G401 (cell line): Measurements from ENCODE around the gene BCAT1. TPM values are rescaled to one million over a fixed set of nuclear protein-coding genes. Genes with fewer than 3 reads are reported as not detected.
"Not testable (repeated sequence)": the region's sequence is repeated elsewhere in the genome, so short reads cannot be mapped to it uniquely, and the experiment has no call there.

Source experiments
- DNase-seq: peaks from one replicate; pipeline ENCODE4 v3.0.0-alpha.2; 2015; ENCODE audit warnings: low spot score
- in situ Hi-C: cut with HindIII; loops from 2 replicates; pipeline ENCODE4 v1.10.0; 2016; ENCODE audit warnings: low sequenced_read_pairs, mixed read lengths
- total RNA-seq: library from RNA; depleted of rRNA; stranded (reverse); fragments of >200 nt; shearing (Covaris generic); gene quantifications from 2 replicates; pipeline ENCODE4 v1.2.3, GENCODE V29; 2014

BCAT1 gene
- total RNA-seq, 1 experiment from 2014 or later: 0.81 TPM

DNA sequence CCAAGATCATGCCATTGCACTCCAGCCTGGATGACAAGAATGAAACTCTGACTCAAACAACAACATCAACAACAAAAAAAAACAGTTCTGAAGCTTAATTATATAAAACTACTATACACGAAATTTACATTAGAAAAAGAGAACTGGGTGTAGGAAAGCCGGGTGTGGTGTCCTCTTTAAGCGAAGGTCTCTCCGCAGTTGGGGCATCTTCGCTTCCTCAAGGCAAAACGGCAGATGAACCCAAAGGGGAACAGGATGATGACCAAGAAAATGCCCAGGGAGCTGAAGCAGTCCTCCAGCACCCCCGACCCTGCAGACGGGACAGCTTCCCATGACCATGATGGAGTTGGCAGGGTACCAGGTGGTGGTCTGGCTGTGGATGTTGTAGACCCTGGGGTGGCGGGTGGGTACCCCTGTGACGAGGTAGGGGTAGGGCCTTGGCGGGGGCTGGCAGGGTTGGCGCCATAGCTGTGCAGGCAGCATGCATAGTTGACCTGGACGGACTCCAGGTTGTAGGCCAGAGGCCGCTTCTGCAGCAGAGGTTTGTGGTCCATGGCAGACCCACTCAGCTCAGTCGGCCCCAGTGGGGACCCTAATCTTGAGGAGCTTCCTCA lies 18.2 kb upstream of the BCAT1 start:
- DNase-seq: no peak
- in situ Hi-C loops: no loop called here

DNA sequence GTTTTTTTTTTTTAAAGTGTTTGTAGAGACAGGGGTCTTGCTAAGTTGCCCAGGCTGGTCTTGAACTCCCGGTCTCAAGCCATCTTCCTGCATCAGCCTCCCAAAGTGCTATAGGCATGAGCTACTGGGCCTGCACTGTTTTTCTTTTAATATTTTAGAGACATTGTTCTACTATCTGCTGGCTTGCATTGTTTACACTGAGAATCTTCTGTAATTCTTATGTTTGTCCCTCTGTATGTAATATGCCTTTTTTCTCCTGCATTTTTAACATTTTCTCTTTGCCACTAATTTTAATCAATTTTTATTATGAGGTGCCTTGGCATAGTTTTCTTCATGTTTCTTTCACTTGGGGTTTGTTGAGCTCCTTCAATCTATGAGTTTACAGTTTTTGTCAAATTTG lies 15.4 kb upstream of the BCAT1 start:
- in situ Hi-C loops: no loop called here
- no peak for DNase-seq

DNA sequence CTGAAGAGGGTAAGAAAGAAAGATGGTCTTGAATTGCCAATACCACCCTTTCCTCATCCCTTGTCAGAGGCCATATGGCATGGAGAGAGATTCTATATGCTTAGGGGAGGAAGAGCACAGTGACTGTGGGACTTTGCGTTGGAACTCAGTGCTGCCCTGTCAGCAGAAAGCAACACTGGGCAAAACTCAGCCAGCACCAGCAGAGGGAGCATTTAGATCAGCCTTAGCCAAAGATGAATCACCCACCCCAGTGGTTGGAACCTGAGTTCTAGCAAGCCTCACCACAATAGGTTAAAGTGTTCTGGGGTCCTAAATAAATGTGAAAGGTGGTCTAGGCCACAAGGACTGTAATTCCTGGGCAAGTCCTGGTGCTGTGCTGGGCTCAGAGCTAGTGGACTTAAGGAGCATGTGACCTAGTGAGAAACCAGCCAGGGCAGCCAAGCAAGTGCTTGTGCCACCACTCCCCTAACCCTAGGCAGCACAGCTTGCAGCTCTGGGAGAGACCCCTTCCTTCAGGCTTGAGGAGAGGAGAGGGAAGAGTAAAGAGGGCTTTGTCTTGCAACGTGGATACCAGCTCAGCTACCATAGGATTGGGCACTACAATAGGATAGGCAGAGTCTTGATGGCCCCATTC lies 11.4 kb upstream of the BCAT1 start:
- no peak for DNase-seq
- in situ Hi-C loops: no loop called here

DNA sequence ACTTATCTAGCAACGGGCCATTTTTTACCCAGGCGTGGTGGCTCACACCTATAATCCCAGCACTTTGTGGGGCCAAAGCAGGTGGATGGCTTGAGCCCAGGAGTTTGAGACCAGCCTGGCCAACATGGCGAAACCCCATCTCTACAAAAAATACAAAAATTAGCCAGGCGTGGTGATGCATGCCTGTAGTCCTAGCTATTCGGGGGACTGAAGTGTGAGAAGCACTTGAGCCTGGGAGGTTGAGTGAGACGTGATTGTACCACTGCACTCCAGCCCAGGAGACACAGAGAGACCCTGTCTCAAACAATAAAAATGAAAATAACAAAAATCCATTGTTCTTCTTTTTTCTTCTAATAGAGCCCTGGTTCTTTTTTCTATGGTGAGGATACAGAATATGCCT lies 7.5 kb upstream of the BCAT1 start:
- DNase-seq, in situ Hi-C loops: not testable (repeated sequence)

DNA sequence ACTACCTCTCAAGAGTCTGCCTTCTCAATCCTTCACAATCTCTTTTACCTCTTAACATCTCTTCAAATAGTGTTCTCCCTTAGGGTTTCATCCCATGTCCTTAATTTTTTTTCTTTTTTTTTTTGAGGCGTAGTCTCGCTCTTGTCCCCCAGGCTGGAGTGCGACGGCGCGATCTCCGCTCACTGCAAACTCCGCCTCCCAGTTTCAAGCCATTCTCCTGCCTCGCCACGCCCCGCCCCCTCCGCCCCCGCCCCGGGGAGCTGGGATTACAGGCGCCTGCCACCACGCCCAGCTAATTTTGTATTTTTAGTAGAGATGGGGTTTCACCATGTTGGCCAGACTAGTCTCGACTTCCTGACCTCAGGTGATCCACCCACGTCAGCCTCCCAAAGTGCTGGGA lies 7.0 kb upstream of the BCAT1 start:
- no peak for DNase-seq
- in situ Hi-C loops: no loop called here

DNA sequence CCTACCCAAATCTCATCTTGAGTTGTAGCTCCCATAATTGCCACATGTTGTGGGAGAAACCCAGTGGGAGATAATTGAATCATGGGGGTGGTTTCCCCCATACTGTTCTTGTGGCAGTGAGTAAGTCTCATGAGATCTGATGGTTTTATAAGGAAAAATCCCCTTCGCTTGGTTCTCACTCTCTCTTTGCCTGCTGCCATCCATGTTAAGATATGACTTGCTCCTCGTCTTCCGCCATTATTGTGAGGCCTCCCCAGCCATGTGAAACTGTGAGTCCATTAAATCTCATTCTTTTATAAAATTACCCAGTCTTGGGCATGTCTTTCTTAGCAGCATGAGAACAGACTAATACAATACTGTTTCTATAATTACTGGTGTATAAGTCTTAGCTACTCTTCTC lies 6.5 kb upstream of the BCAT1 start:
- in situ Hi-C loops: no loop called here
- no peak for DNase-seq

DNA sequence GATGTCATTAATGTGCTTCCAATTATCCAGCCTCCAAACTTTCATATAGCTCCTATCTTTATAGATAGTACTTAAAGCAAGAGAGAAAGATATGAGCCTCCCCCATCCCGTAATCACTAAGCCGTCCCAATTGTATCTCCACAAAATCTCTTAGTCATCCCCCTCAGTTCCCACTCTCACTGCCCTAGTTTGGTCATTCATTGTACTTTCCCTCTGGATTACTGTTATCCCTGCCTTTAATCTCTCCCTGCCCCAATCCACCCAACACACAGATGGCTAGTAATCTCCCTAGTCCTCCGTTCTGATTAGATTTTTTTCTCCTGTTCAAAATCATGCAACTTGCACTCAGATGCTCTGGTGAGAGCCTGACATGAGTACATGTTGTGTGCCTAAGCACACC lies 5.4 kb upstream of the BCAT1 start:
- DNase-seq: no peak
- in situ Hi-C loops: no loop called here

DNA sequence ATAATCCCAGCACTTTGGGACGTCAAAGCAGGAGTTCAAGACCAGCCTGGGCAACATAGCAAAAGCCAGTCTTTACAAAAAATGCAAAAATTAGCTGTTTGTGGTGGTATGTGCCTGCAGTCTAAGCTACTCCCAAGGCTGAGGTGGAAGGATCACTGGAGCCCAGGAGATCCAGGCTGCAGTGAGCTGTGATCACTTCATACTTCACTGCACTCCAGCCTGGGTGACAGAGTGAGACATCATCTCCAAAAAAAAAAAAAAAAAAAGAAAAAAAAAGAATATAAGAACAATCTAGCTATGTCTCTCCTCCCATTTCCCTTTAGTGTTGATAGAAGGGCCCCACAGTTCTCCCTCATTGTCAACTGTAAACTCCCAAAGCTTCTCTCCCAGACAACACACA lies 3.5 kb upstream of the BCAT1 start:
- DNase-seq: no peak
- in situ Hi-C loops: no loop called here

DNA sequence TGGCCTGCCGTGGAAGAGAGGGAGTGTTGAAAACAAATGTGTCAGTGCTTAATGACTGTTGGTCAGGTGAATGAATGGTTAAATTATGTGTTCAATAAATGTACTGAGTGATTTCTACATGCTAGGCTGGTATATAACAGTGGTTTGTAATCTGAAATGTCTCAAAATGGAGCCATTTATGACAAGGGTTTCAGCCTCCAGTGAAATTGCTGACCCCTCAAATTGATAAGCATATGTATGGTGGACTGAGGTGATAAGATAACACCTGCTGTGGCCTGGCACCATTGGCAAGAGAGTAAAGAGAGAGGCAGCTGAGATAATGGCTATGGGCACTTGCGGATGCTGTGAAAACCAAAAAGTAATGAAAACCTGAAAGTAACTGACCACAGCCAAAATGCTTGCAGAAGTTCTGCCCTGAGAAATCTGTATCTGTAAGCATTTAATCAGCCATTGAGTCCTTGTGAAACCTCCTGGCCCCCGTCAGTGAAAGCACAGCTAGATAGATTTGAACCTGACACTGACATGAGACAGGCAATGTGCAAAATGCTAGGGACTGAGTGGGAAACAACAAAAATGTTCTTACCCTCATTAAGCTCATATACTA lies 1.4 kb upstream of the BCAT1 start:
- in situ Hi-C loops: no loop called here
- no peak for DNase-seq

DNA sequence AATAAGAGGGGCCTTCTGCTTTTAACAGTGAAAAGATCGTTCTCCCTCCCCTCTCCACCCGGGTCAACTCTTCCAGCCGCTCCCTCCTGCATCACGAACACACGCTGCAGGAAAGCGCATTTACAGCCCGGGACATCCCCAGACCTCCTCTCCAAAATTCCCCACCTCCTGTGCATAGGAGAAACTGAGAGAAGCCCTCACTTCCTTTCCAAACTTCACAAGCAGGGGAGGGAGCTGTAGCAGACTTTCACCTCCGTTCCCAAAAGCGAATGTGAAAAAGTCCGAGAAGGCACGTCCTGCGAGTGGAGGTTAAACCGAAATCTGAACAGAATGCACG lies 513 bp downstream of the BCAT1 start:
- in situ Hi-C loops: no loop called here
- no peak for DNase-seq

DNA sequence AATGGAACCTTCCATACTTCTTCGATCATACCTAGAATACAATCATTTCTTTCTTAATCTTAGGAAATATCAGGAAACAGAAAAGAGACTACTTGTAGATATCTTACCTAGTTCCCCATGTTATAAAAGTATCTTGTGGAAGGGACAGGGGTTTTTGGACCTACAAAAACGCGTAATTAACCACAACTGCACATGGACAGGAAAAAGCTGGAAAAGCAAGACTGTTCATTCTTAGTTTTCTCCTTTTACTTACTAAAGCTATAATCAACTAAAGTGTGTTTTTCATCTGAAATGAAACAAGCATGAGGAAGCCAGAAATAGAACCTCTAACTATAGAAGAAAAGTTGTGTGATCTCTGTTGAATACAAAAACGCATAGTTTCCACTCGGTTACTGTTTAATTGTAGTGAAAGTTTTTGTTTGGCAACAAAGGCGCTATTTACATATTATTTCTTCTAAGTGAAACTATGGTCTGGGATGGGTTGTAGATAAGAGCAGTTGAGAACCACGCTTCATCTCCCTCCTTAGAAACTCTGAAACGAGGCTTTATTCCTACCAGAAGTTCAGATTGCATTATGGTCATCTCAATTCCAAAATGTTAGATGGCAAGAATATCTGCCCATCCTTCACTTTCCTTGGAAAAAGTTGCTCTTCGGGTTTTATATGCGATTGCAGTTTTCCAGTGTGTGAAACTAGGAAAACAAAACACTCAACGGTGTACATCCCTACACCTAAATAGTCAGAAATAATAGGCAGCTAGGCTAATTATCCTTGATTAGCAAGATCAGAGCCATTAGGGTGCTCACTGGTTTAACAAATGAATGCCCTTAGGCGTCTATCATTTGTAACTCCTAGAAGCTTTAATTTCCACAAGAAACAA lies 1.1 kb downstream of the BCAT1 start:
- in situ Hi-C loops: no loop called here
- no peak for DNase-seq

DNA sequence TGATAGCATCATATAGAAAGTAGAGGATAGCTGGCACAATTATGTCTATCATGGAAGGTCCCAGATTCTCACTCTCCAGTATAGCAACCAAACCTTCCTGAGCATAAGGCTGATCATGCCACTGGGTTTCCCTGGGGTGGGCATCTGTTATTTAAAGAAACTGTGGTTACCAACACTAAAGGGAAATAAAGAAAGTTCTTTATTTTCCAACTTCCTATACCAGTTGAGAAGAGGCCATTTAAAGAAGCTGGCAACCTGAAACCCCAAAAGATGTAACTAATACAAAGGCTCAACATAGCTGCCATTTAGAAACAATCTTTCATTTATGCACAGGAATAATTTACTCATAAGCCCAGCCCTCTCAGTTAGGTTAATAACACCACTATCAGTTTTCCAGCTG lies 3.1 kb downstream of the BCAT1 start:
- DNase-seq: no peak
- in situ Hi-C loops: no loop called here

DNA sequence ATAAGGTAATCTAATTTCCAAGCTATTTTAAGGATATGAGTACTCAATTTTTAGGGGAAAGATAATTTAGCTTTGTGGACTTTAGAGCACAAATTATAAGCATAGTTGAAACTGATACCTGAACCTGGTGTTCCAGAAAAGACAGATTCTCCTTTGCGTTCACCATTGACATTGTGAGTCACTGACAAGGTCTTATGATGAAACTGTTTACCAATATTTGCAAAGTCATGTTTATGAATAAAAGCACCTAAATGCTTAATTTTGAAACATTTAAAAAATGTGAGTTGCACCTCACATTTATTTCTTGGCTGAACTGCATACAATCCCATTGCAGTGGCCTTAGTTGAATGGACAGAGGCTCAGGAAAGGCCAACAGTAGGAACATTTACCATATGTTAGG lies 3.9 kb downstream of the BCAT1 start:
- no peak for DNase-seq
- in situ Hi-C loops: no loop called here

DNA sequence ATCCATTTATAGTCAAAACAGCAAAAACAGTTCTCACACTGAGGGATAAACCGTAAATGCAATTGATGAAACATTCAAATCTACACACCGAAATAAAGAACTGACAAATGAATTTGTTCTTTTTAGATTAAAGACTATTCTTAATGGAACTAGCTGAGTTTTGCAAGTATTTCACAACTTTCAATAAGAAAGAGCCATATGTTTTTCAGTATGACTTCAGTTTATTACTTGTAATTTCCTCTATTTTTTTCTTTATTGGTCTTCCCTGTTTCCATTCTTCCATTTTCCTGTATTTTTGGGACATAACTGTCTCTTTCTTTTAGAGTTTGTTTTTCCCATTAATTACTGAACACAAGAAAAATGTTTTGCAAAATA lies 4.3 kb downstream of the BCAT1 start:
- in situ Hi-C loops: no loop called here
- DNase-seq: no peak

DNA sequence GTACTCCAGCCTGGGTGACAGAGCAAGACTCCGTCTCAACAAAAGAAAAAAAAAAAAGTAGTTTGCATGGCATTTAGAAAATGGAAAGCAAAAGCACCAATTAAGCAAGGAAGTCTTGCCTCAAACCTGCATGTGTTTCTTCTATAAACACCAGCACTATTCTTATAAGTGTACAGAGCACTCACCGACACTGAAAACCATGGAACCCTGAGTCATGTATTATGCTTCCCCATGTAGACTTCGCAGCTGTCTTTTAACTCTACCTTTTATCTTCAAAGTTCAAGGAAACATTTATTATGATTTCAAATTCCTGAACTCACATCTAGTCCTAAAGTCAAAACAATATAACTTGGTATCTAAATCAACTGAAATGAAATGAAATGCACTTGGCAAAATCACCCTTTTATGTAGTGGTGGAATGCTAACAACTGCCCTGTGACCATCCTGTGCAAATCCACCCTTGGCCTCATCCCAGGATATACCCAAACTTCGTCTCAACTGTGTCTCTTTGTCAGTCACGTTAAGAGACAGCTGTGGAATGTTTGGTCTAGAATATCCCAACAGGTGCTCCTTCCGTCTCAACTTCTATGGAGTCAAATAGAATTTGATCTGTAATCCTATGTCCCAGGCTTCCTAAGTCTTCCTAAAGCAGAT lies 4.8 kb downstream of the BCAT1 start:
- in situ Hi-C loops: no loop called here
- no peak for DNase-seq

DNA sequence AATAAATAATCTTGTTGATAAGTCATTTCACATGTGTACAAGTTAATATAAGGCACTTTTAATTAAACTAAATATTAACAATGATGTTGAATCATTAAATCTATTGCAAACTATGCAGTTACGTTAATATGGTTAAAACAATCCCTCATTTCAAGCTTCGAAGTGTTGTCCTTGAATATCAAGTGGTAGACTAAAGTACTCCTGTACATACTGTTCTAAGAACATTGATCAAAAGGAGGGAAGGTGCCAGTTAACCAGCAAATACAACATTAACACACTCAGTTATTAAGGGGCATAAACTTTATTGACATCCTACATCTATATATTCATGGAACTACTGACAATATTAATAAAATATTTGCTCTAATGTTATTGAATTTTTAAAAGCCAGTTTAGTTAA lies 8.7 kb downstream of the BCAT1 start:
- in situ Hi-C loops: no loop called here
- DNase-seq: no peak

DNA sequence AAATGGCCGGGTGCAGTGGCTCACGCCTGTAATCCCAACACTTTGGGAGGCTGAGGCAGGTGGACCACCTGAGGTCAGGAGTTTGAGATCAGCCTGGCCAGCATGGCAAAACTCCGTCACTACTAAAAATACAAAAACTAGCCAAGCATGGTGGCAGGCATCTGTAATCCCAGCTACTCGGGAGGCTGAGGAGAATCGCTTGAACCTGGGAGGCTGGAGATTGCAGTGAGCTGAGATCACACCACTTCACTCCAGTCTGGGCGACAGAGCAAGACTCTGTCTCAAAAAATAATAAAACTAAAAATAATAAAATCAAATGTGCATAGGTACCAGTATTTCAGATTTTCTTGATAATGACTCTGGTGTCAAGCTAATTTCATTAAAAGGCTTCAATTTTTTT lies 9.3 kb downstream of the BCAT1 start:
- in situ Hi-C loops, DNase-seq: not testable (repeated sequence)

DNA sequence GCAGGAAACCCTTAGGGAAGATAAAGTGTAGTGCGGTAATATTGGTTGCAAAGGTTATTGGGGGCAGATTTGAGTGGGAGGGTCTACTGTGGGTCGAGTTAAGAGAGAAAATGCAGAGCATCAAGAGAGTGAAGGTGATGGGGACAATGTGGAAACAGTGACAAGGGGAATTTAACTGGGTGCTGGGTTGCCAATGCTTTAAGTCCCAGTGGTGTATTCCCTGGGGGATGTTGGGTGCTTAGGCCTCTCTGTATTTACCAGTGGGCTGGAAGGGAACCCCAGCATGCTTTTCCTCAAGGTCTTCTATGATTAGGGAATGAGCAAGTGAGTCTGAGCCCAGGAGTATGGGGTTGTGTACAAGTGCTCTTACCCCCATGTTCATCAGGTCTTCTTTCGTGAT lies 10.6 kb downstream of the BCAT1 start:
- in situ Hi-C loops: no loop called here
- no peak for DNase-seq

DNA sequence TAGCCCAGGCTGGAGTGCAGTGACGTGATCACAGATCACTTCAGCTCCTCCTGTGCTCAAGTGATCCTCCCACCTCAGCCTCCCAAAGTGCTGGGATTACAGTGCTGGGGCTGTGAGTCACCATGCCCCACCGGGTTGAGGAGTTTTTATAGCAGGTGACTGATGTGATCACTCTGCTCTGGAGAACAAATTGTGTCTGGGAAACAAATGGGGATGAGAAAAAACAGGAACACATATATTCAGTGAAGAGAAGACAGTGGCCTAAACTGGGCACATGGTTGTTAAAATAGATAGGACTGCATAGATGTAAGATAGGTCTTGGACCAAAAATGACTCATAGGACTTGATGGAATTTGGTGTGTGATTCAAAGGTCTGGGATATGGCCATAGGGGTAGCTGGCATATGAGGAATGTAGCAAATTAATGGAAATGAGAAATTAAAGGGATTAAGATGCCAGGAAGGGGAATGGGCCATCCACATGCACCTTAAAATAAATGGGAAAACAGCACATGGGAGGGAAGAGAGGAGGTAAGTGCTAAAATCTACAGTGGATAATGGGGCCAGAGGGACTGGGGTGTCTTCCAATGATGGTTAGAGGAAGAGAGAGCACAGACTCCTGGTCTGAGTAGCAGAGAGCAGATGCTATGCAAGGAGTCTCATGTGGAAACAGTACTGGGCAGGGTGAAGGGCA lies 11.2 kb downstream of the BCAT1 start:
- DNase-seq: no peak
- in situ Hi-C loops: no loop called here
